ENCODE measurements around the gene SIT1. TPM values are rescaled to one million over a fixed set of nuclear protein-coding genes. Genes with fewer than 3 reads are reported as not detected.

SIT1 gene
- total RNA-seq: 1 to 10 TPM in 3 of 4 donors, under 1 TPM in 1; 0.42 to 4.2 (median 1.5) TPM

- intact Hi-C loops (cut with DNase I): no loop called here
- Histone ChIP-seq H3K27me3 (no peaks in the 10 kb centered on the region), H3K36me3 (no peaks in the 10 kb centered on the region), H3K4me3 (peak within 1 kb of the TSS; percentile 2 to 55 (median 24)), H3K4me1 (peaks cover 8 to 54% (median 23%) of the 10 kb centered on the region in 3 donors), H3K27ac (peak within 1 kb of the TSS; percentile 3 to 78 (median 48)), H3K9me3 (no peaks in the 10 kb centered on the region)
- no peak for DNase-seq
- TF ChIP-seq POLR2A (IDR thresholded peaks at IDR 0.05): no peak
- TF ChIP-seq CTCF (IDR thresholded peaks at IDR 0.05): no peak
- 62 to 81% methylated on average over 7 to 14 of the region's 22 CpGs for WGBS, 2 donors
These were observed at the start of gene SIT1 for GRCh38 chr9:35650341-35651158. SIT1 (minus strand) TSS chr9:35650931; CDS start chr9:35650853, 78 bp downstream.

- peak overlapping the region in 3 of 4 donors; percentile 79 to 90 (median 87) for H3K27ac ChIP-seq
- peaks cover 0 to 23% (median 7%) of the 10 kb centered on the region in 3 donors for H3K4me1 ChIP-seq
- H3K36me3 ChIP-seq: peaks cover 68 to 93% (median 75%) of the 10 kb centered on the region in 3 donors
- DNase-seq: no peak
- H3K4me3 ChIP-seq: no peak overlapping the region
- WGBS, 2 donors: 74 to 85% methylated on average over 6 to 11 of the region's 11 CpGs
- TF ChIP-seq POLR2A (IDR thresholded peaks at IDR 0.05) (no peak), CTCF (IDR thresholded peaks at IDR 0.05) (no peak)
- no peaks in the 10 kb centered on the region for H3K9me3 ChIP-seq
- intact Hi-C loops (cut with DNase I): no loop called here
- no peaks in the 10 kb centered on the region for H3K27me3 ChIP-seq
These were observed 49.3 kb upstream of the SIT1 start for GRCh38 chr9:35700031-35700430.

GRCh38 chr9:35698231-35698630, 47.5 kb upstream of the SIT1 start:
- TF ChIP-seq CTCF (IDR thresholded peaks at IDR 0.05) (no peak), POLR2A (IDR thresholded peaks at IDR 0.05) (no peak)
- Histone ChIP-seq H3K9me3 (no peaks in the 10 kb centered on the region), H3K4me1 (peaks cover 0 to 23% (median 7%) of the 10 kb centered on the region in 3 donors), H3K36me3 (peaks cover 53 to 75% (median 58%) of the 10 kb centered on the region in 3 donors), H3K27me3 (no peaks in the 10 kb centered on the region), H3K27ac (peak overlapping the region; percentile 63 to 90 (median 83)), H3K4me3 (no peak overlapping the region)
- no peak for DNase-seq
- intact Hi-C loops (cut with DNase I): no loop called here
- 88% methylated on average over 3 of the region's 5 CpGs; no CpG with 5 or more reads in 1 of the 2 donors for WGBS, 2 donors

- intact Hi-C loops (cut with DNase I): no loop called here
- no peaks in the 10 kb centered on the region for H3K27me3 ChIP-seq
- H3K27ac ChIP-seq: peak overlapping the region; percentile 63 to 90 (median 83)
- H3K4me1 ChIP-seq: peaks cover 0 to 23% (median 7%) of the 10 kb centered on the region in 3 donors
- H3K36me3 ChIP-seq: peaks cover 46 to 68% (median 50%) of the 10 kb centered on the region in 3 donors
- TF ChIP-seq POLR2A (IDR thresholded peaks at IDR 0.05): no peak
- no peak for TF ChIP-seq CTCF (IDR thresholded peaks at IDR 0.05)
- WGBS, 2 donors: 65 to 72% methylated on average over 4 to 7 of the region's 14 CpGs
- no peaks in the 10 kb centered on the region for H3K9me3 ChIP-seq
- no peak overlapping the region for H3K4me3 ChIP-seq
- DNase-seq: no peak
These were observed 46.8 kb upstream of the SIT1 start for GRCh38 chr9:35697486-35697885.

GRCh38 chr9:35696520-35697215, 45.9 kb upstream of the SIT1 start:
- 25 to 35% methylated on average over 7 to 9 of the region's 9 CpGs for WGBS, 2 donors
- no peaks in the 10 kb centered on the region for H3K27me3 ChIP-seq
- H3K27ac ChIP-seq: peak overlapping the region; percentile 63 to 90 (median 83)
- TF ChIP-seq CTCF (IDR thresholded peaks at IDR 0.05) (peak; percentile 68 to 82 (median 78)), POLR2A (IDR thresholded peaks at IDR 0.05) (no peak)
- intact Hi-C loops (cut with DNase I): no loop called here
- peaks cover 38 to 60% (median 42%) of the 10 kb centered on the region in 3 donors for H3K36me3 ChIP-seq
- H3K4me3 ChIP-seq: no peak overlapping the region
- DNase-seq: no peak
- peaks cover 0 to 23% (median 7%) of the 10 kb centered on the region in 3 donors for H3K4me1 ChIP-seq
- H3K9me3 ChIP-seq: no peaks in the 10 kb centered on the region

Data from esophagus squamous epithelium (tissue), 5 donors.